SK-N-SH (cell line): ENCODE data around the gene CREBL2. TPM values are rescaled to one million over a fixed set of nuclear protein-coding genes. Genes with fewer than 3 reads are reported as not detected.
"Not testable (repeated sequence)": the region's sequence is repeated elsewhere in the genome, so short reads cannot be mapped to it uniquely, and the experiment has no call there.

ENCODE experiments used
- CTCF ChIA-PET: fragments of 300-600, 350-600 bp; formaldehyde crosslinking; extraction: SDS; loops from one replicate; lab custom pipeline; 2021; lab: Yijun Ruan, JAX
- POLR2A ChIA-PET: fragments of 350-600 bp; sonication (Branson Sonifier 250); formaldehyde crosslinking; extraction: SDS; loops from one replicate; lab custom pipeline; 2020; ENCODE audit warnings: antibody characterized with exemption, inconsistent platforms; lab: Yijun Ruan, JAX
- DNase-seq: peaks from one replicate; pipeline ENCODE4 v3.0.0; 2012
- H2AFZ ChIP-seq: fragments of 200-600 bp; sonication (generic); 2 replicates; pipeline ENCODE4 v1.8.1; 2016; ENCODE audit warnings: antibody characterized with exemption, mild to moderate bottlenecking, low read depth
- H3F3A ChIP-seq: fragments of 200-600 bp; sonication (generic); replicated peaks from 2 replicates; pipeline ENCODE3; 2016; ENCODE audit warnings: antibody characterized with exemption, mild to moderate bottlenecking; ENCODE audit not compliant: insufficient read depth
- H3K27ac ChIP-seq, 2 experiments: fragments of 200-500 bp in 1 of 2; fragments of 200-600 bp in 1 of 2; sonication (Bioruptor generic) in 1 of 2; sonication (generic), shearing (Covaris generic) in 1 of 2; 2 replicates each; pipeline versions ENCODE4 v1.5.1 to v1.6.1; 2014 to 2016; ENCODE audit warnings: low read depth in 2 of 2, inconsistent platforms in 1 of 2, low read length in 1 of 2, mild to moderate bottlenecking in 1 of 2, mixed read lengths in 1 of 2
- H3K27me3 ChIP-seq: fragments of 200-600 bp; sonication (generic), shearing (Covaris generic); 2 replicates; pipeline ENCODE4 v1.6.1; 2016; ENCODE audit warnings: mixed run types; ENCODE audit not compliant: insufficient read depth
- H3K36me3 ChIP-seq, 2 experiments: fragments of 200-500 bp in 1 of 2; fragments of 200-600 bp in 1 of 2; sonication (Bioruptor generic) in 1 of 2; sonication (generic) in 1 of 2; replicated peaks in 1 of 2; 2 replicates each; pipeline versions ENCODE3 to v1.5.1; 2014 to 2016; ENCODE audit warnings: low read length in 1 of 2, mild to moderate bottlenecking in 1 of 2; ENCODE audit not compliant: insufficient read depth in 2 of 2, control insufficient read depth in 1 of 2
- H3K4me1 ChIP-seq, 2 experiments: fragments of 200-500 bp in 1 of 2; fragments of 200-600 bp in 1 of 2; sonication (Bioruptor generic) in 1 of 2; sonication (generic), shearing (Covaris generic) in 1 of 2; 2 replicates each; pipeline versions ENCODE4 v1.5.1 to v1.6.1; 2014 to 2016; ENCODE audit warnings: low read depth in 1 of 2, low read length in 1 of 2, mixed run types in 1 of 2; ENCODE audit not compliant: insufficient read depth in 2 of 2, control insufficient read depth in 1 of 2
- H3K4me2 ChIP-seq: fragments of 200-600 bp; sonication (generic), shearing (Covaris generic); 2 replicates; pipeline ENCODE4 v1.6.1; 2017; ENCODE audit warnings: mixed run types
- H3K4me3 ChIP-seq, 2 experiments: fragments of 200-500 bp in 1 of 2; fragments of 200-600 bp in 1 of 2; sonication (Bioruptor generic) in 1 of 2; sonication (generic), shearing (Covaris generic) in 1 of 2; 2 replicates each; pipeline versions ENCODE4 v1.5.1 to v1.8.1; 2014 to 2016; ENCODE audit warnings: low read depth in 2 of 2, inconsistent platforms in 1 of 2, low read length in 1 of 2, mild to moderate bottlenecking in 1 of 2, mixed read lengths in 1 of 2, moderate library complexity in 1 of 2
- H3K79me2 ChIP-seq: fragments of 200-600 bp; sonication (generic); 2 replicates; pipeline ENCODE4 v1.8.1; 2017; ENCODE audit warnings: mild to moderate bottlenecking; ENCODE audit not compliant: insufficient read depth
- H3K9ac ChIP-seq: fragments of 200-600 bp; sonication (generic); 2 replicates; pipeline ENCODE4 v1.6.1; 2017; ENCODE audit warnings: mixed run types
- H3K9me2 ChIP-seq: fragments of 200-600 bp; sonication (generic); 2 replicates; pipeline ENCODE4 v1.6.1; 2017; ENCODE audit warnings: mixed run types
- H3K9me3 ChIP-seq: fragments of 200-600 bp; sonication (generic); 2 replicates; pipeline ENCODE4 v1.6.1; 2017; ENCODE audit warnings: mixed run types, mild to moderate bottlenecking, moderate library complexity
- H4K20me1 ChIP-seq: fragments of 200-600 bp; sonication (generic); 2 replicates; pipeline ENCODE4 v1.6.1; 2017; ENCODE audit warnings: mild to moderate bottlenecking, mixed run types; ENCODE audit not compliant: insufficient read depth
- CHD2 ChIP-seq: fragments of 150-350 bp; IDR thresholded peaks from 2 replicates; pipeline ENCODE4 v1.6.1; 2018; ENCODE audit warnings: low read length; ENCODE audit not compliant: partially characterized antibody
- EP300 ChIP-seq, 2 experiments: IDR thresholded peaks; 2 replicates each; pipeline versions ENCODE4 v1.4.0 to v1.6.1; 2012; ENCODE audit warnings: borderline replicate concordance in 1 of 2, low read depth in 1 of 2, low read length in 1 of 2
- EZH2phosphoT487 ChIP-seq: fragments of 200-600 bp; sonication (generic); IDR thresholded peaks from 2 replicates; pipeline ENCODE4 v1.6.1; 2017; ENCODE audit warnings: low read depth, mixed run types, mild to moderate bottlenecking, antibody characterized with exemption, moderate library complexity, borderline replicate concordance
- FOSL2 ChIP-seq: IDR thresholded peaks from 2 replicates; pipeline ENCODE4 v1.4.0; 2012; ENCODE audit warnings: low read depth, mild to moderate bottlenecking, moderate library complexity, borderline replicate concordance
- FOXJ3 ChIP-seq: sonication (generic); formaldehyde crosslinking; IDR thresholded peaks from 2 replicates; pipeline ENCODE4 v1.5.1; 2020; ENCODE audit warnings: mild to moderate bottlenecking, missing genetic modification reagents
- FOXM1 ChIP-seq: IDR thresholded peaks from 2 replicates; pipeline ENCODE4 v1.4.0; 2012; ENCODE audit warnings: low read depth, mild to moderate bottlenecking
- GABPA ChIP-seq: IDR thresholded peaks from 2 replicates; pipeline ENCODE4 v1.4.0; 2012; ENCODE audit warnings: low read depth, mild to moderate bottlenecking
- GATA2 ChIP-seq: sonication (generic); formaldehyde crosslinking; IDR thresholded peaks from 2 replicates; pipeline ENCODE4 v1.5.0; 2020; ENCODE audit warnings: mild to moderate bottlenecking, missing genetic modification reagents
- MEF2A ChIP-seq: IDR thresholded peaks from 2 replicates; pipeline ENCODE4 v1.4.0; 2012; ENCODE audit warnings: low read depth, borderline replicate concordance
- MXI1 ChIP-seq: IDR thresholded peaks from 2 replicates; pipeline ENCODE4 v1.6.1; 2012; ENCODE audit warnings: mild to moderate bottlenecking, low read depth, low read length, improper control_type of control experiment
- NRF1 ChIP-seq: IDR thresholded peaks from 2 replicates; pipeline ENCODE4 v1.6.1; 2012; ENCODE audit warnings: low read depth, mild to moderate bottlenecking, low read length
- PBX3 ChIP-seq: IDR thresholded peaks from 2 replicates; pipeline ENCODE4; 2012
- RAD21 ChIP-seq: IDR thresholded peaks from 2 replicates; pipeline ENCODE4 v1.6.1; 2012; ENCODE audit warnings: mild to moderate bottlenecking, low read length
- REST ChIP-seq: IDR thresholded peaks from 2 replicates; pipeline ENCODE4 v1.6.1; 2012; ENCODE audit warnings: mild to moderate bottlenecking, low read depth, low read length, moderate library complexity
- RXRA ChIP-seq: IDR thresholded peaks from 2 replicates; pipeline ENCODE4 v1.4.0; 2012; ENCODE audit warnings: low read depth, mild to moderate bottlenecking, borderline replicate concordance
- SMC3 ChIP-seq: IDR thresholded peaks from 2 replicates; pipeline ENCODE4 v1.6.1; 2012; ENCODE audit warnings: low read depth, low read length, improper control_type of control experiment
- TAF1 ChIP-seq: IDR thresholded peaks from 2 replicates; pipeline ENCODE4 v1.6.1; 2012; ENCODE audit warnings: low read depth, mild to moderate bottlenecking, low read length, moderate library complexity, borderline replicate concordance
- TCF12 ChIP-seq: IDR thresholded peaks from 2 replicates; pipeline ENCODE4 v1.4.0; 2012
- WGBS: methylation state at CpG from one replicate; pipeline ENCODE4 v1.1.6; 2017; ENCODE audit warnings: low lambda C conversion rate; 5-methylcytosine and 5-hydroxymethylcytosine counted together
- polyA plus RNA-seq, 3 experiments: library from polyadenylated mRNA; depleted of rRNA; stranded (reverse); fragments of >200 nt; gene quantifications; 2 replicates each; pipeline ENCODE4 v1.2.3, GENCODE V29; 2012
- TF ChIP-seq, protein P1 (sequence below): IDR thresholded peaks from 2 replicates; pipeline ENCODE4 v1.4.0; 2012; ENCODE audit warnings: low read depth, borderline replicate concordance

Gene CREBL2
- polyA plus RNA-seq, 1 of the 3 experiments (the other 2 are of a cell fraction): 12.6 TPM

DNA sequence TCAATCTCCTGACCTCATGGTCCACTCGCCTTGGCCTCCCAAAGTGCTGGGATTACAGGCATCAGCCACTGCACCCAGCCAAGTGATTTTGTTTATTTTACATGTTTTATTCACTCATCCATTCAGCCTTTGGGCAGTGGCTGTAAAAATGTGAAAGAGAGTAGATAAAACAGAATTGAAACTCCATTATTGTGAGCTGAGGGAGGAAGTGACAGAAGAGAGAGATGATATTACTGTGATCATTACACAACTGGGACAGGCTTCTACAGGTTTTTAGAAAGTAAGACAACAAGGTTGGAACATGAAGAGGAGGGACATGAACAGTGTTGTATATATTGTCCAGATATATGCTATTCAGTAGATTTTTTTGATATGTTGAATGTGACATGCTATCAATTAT, 25.0 kb downstream of the CREBL2 start:
- Histone ChIP-seq H3K9me2 (no peaks in the 10 kb centered on the region), H3K4me1 (no peaks in the 10 kb centered on the region), H3K9me3 (no peaks in the 10 kb centered on the region), H3K4me3 (no peak overlapping the region), H3K27me3 (no peaks in the 10 kb centered on the region), H3K9ac (no peak overlapping the region), H3F3A (no peaks in the 10 kb centered on the region), H4K20me1 (no peaks in the 10 kb centered on the region), H3K79me2 (peaks cover 9% of the 10 kb centered on the region; the same call in 1 of the 2 replicates), H3K36me3 (peaks cover 19 to 41% of the 10 kb centered on the region in 2 experiments), H3K4me2 (no peak overlapping the region), H2AFZ (no peak overlapping the region), H3K27ac (no peak overlapping the region)
- 96% methylated on average over 1 of the region's 1 CpG for WGBS
- CTCF ChIA-PET: no interaction called here
- TF ChIP-seq, protein P1, sequence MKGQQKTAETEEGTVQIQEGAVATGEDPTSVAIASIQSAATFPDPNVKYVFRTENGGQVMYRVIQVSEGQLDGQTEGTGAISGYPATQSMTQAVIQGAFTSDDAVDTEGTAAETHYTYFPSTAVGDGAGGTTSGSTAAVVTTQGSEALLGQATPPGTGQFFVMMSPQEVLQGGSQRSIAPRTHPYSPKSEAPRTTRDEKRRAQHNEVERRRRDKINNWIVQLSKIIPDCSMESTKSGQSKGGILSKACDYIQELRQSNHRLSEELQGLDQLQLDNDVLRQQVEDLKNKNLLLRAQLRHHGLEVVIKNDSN: no peak
- TF ChIP-seq MXI1 (no peak), FOSL2 (no peak), NRF1 (no peak), FOXM1 (no peak), REST (no peak), PBX3 (no peak), TCF12 (no peak), MEF2A (no peak), CHD2 (no peak), SMC3 (no peak), TAF1 (no peak), RAD21 (no peak), EP300 (IDR thresholded peaks at IDR 0.05; ENCODE audit: borderline replicate concordance in 1 of 2, low read depth in 1 of 2, low read length in 1 of 2) (no peak), FOXJ3 (no peak), GATA2 (no peak), EZH2phosphoT487 (no peak), GABPA (no peak), RXRA (no peak)
- POLR2A ChIA-PET: no interaction called here
- DNase-seq: no peak

DNA sequence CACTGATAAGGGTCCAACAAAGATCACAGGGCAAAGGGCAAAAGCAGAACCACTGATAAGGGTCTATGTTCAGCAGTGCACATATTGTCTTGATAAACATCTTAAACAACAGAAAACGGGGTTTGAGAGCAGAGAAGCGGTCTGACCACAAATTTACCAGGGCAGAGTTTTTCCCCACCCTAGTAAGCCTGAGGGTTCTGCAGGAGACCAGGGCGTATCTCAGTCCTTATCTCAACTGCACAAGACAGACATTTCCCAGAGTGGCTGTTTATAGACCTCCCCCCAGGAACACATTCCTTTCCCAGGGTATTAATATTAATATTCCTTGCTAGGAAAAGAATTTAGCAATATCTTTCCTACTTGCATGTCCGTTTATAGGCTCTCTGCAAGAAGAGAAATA, 28.3 kb downstream of the CREBL2 start:
- H2AFZ ChIP-seq, H3K4me3 ChIP-seq, H3K9me2 ChIP-seq, H4K20me1 ChIP-seq, H3K9ac ChIP-seq, CTCF ChIA-PET, H3K4me1 ChIP-seq, H3K27me3 ChIP-seq, DNase-seq, H3K4me2 ChIP-seq, H3K79me2 ChIP-seq, H3K27ac ChIP-seq, H3K9me3 ChIP-seq, POLR2A ChIA-PET, H3F3A ChIP-seq: not testable (repeated sequence)
- H3K36me3 ChIP-seq: peaks cover 41 to 51% of the 10 kb centered on the region in 2 experiments
- WGBS: 87% methylated on average over 4 of the region's 4 CpGs
